Ishikawa (cell line): ENCODE measurements around the gene TMEM244.

ENCODE experiments used
- CEBPB ChIP-seq: IDR thresholded peaks from 2 replicates; pipeline ENCODE4 v1.6.1; 2012
- FOXM1 ChIP-seq: IDR thresholded peaks from 2 replicates; pipeline ENCODE4 v1.6.1; 2012; ENCODE audit warnings: low read depth, borderline replicate concordance
- RAD21 ChIP-seq: IDR thresholded peaks from 2 replicates; pipeline ENCODE4 v1.6.1; 2012; ENCODE audit warnings: low read depth
- TCF12 ChIP-seq: IDR thresholded peaks from 2 replicates; pipeline ENCODE4 v1.6.1; 2012; ENCODE audit warnings: low read depth
- YY1 ChIP-seq: IDR thresholded peaks from 2 replicates; pipeline ENCODE4 v1.6.1; 2012; ENCODE audit warnings: low read depth

- no peak for TF ChIP-seq FOXM1
- no peak for TF ChIP-seq TCF12
- no peak for TF ChIP-seq CEBPB
- TF ChIP-seq RAD21, result no peak
- no peak for TF ChIP-seq YY1
Measured at GRCh38 chr6:129867403-129867802, 6.3 kb upstream of the TMEM244 start.
